ENCODE data around the gene TNFSF8. TPM values are rescaled to one million over a fixed set of nuclear protein-coding genes. Genes with fewer than 3 reads are reported as not detected.

TNFSF8 gene
- polyA plus RNA-seq, 1 donor from 2014 or later = not detected

GRCh38 chr9:114928136-114928535, 2.3 kb downstream of the TNFSF8 start:
- H3K4me3 ChIP-seq (ENCODE audit: low read length) = no peak overlapping the region
- H3K79me2 ChIP-seq (replicated peaks; ENCODE audit: insufficient read depth, low read length) = no peaks in the 10 kb centered on the region
- TF ChIP-seq POLR2AphosphoS5 (IDR thresholded peaks at IDR 0.05) (no peak), REST (IDR thresholded peaks at IDR 0.05; ENCODE audit: borderline replicate concordance) (no peak), MXI1 (conservative IDR thresholded peaks at IDR 0.05; ENCODE audit: poor library complexity, severe bottlenecking) (no peak), RAD21 (conservative IDR thresholded peaks at IDR 0.05) (no peak), CTCF (IDR thresholded peaks at IDR 0.05; ENCODE audit: poor library complexity, severe bottlenecking) (no peak), EZH2 (IDR thresholded peaks at IDR 0.05; ENCODE audit: borderline replicate concordance, insufficient read depth, low read length, poor library complexity, severe bottlenecking) (no peak), EP300 (conservative IDR thresholded peaks at IDR 0.05; ENCODE audit: poor library complexity, severe bottlenecking) (no peak), SMC3 (conservative IDR thresholded peaks at IDR 0.05; ENCODE audit: poor library complexity) (no peak), TAF1 (IDR thresholded peaks at IDR 0.05; ENCODE audit: low read depth) (no peak)
- H3K9me2 ChIP-seq (ENCODE audit: insufficient read depth, low read length) = no peaks in the 10 kb centered on the region
- no peak overlapping the region for H3K9ac ChIP-seq (ENCODE audit: low read length)
- no peaks in the 10 kb centered on the region for H4K20me1 ChIP-seq (ENCODE audit: insufficient read depth)
- H3K27ac ChIP-seq (ENCODE audit: low read length) = no peak overlapping the region
- H3K4me2 ChIP-seq (ENCODE audit: low read length) = no peak overlapping the region
- no peaks in the 10 kb centered on the region for H3K27me3 ChIP-seq (ENCODE audit: insufficient read depth, low read depth, low read length)
- no peak overlapping the region for H2AFZ ChIP-seq (ENCODE audit: low read depth, low read length)
- H3K9me3 ChIP-seq (ENCODE audit: low read length) = no peaks in the 10 kb centered on the region
- no peaks in the 10 kb centered on the region for H3F3A ChIP-seq (ENCODE audit: insufficient read depth, low read length, poor library complexity, severe bottlenecking)
- no peaks in the 10 kb centered on the region for H3K36me3 ChIP-seq (ENCODE audit: insufficient read depth, low read length)

- Histone ChIP-seq H3K36me3 (ENCODE audit: insufficient read depth, low read length) (no peaks in the 10 kb centered on the region), H2AFZ (ENCODE audit: low read depth, low read length) (no peak overlapping the region), H3K9me2 (ENCODE audit: insufficient read depth, low read length) (no peaks in the 10 kb centered on the region), H4K20me1 (ENCODE audit: insufficient read depth) (no peaks in the 10 kb centered on the region), H3K9ac (ENCODE audit: low read length) (no peak overlapping the region), H3K4me2 (ENCODE audit: low read length) (no peak overlapping the region), H3K79me2 (replicated peaks; ENCODE audit: insufficient read depth, low read length) (no peaks in the 10 kb centered on the region), H3K4me3 (ENCODE audit: low read length) (no peak overlapping the region), H3K9me3 (ENCODE audit: low read length) (no peaks in the 10 kb centered on the region), H3K27ac (ENCODE audit: low read length) (no peak overlapping the region), H3K27me3 (ENCODE audit: insufficient read depth, low read depth, low read length) (no peaks in the 10 kb centered on the region), H3F3A (ENCODE audit: insufficient read depth, low read length, poor library complexity, severe bottlenecking) (no peaks in the 10 kb centered on the region)
- TF ChIP-seq POLR2AphosphoS5 (IDR thresholded peaks at IDR 0.05) (no peak), EP300 (conservative IDR thresholded peaks at IDR 0.05; ENCODE audit: poor library complexity, severe bottlenecking) (no peak), REST (IDR thresholded peaks at IDR 0.05; ENCODE audit: borderline replicate concordance) (no peak), TAF1 (IDR thresholded peaks at IDR 0.05; ENCODE audit: low read depth) (no peak), RAD21 (conservative IDR thresholded peaks at IDR 0.05) (no peak), EZH2 (IDR thresholded peaks at IDR 0.05; ENCODE audit: borderline replicate concordance, insufficient read depth, low read length, poor library complexity, severe bottlenecking) (no peak), MXI1 (conservative IDR thresholded peaks at IDR 0.05; ENCODE audit: poor library complexity, severe bottlenecking) (no peak), CTCF (IDR thresholded peaks at IDR 0.05; ENCODE audit: poor library complexity, severe bottlenecking) (no peak), SMC3 (conservative IDR thresholded peaks at IDR 0.05; ENCODE audit: poor library complexity) (no peak)
Measured at GRCh38 chr9:114925672-114926071, 4.7 kb downstream of the TNFSF8 start.

Measured in neural cell (in vitro differentiated cells).